AG10803 (cell line): Measurements from ENCODE around the gene UCN3.
"Not testable (repeated sequence)": the region's sequence is repeated elsewhere in the genome, so short reads cannot be mapped to it uniquely, and the experiment has no call there.

Experiments used
- DNase-seq: peaks from one replicate; pipeline ENCODE4 v3.0.0; 2010; ENCODE audit warnings: low read depth
- H3K4me3 ChIP-seq: 2 replicates; pipeline ENCODE4 v1.5.1; 2011; ENCODE audit warnings: mild to moderate bottlenecking, low read length, control low read depth
- CTCF ChIP-seq: conservative IDR thresholded peaks from 2 replicates; pipeline ENCODE4 v1.5.1; 2011; ENCODE audit warnings: mild to moderate bottlenecking, low read length, control low read depth, inconsistent platforms

Gene UCN3

GRCh38 chr10:5404208-5405041, 39.7 kb downstream of the UCN3 start, which contains the start of gene TUBAL3:
TSS of gene TUBAL3 (minus strand) at chr10:5404828. CDS start at chr10:5404792, 36 bp downstream.
- no peak for TF ChIP-seq CTCF
- H3K4me3 ChIP-seq = no peak within 1 kb of the TSS
- DNase-seq = no peak

GRCh38 chr10:5406918-5407317, 42.2 kb downstream of the UCN3 start:
- TF ChIP-seq CTCF = no peak
- no peak for DNase-seq
- no peak overlapping the region for H3K4me3 ChIP-seq

GRCh38 chr10:5410787-5411186, 46.0 kb downstream of the UCN3 start:
- H3K4me3 ChIP-seq, DNase-seq: not testable (repeated sequence)

GRCh38 chr10:5411941-5412276, 47.1 kb downstream of the UCN3 start:
- TF ChIP-seq CTCF = no peak
- H3K4me3 ChIP-seq = peak overlapping the region; percentile 67
- peak; percentile 19 for DNase-seq

GRCh38 chr10:5412277-5412941, 47.6 kb downstream of the UCN3 start, which contains the start of gene NET1:
TSS of gene NET1 (plus strand) at chr10:5412557. CDS start at chr10:5412693, 136 bp downstream.
- DNase-seq = peak; percentile 78
- no peak for TF ChIP-seq CTCF
- H3K4me3 ChIP-seq = peak within 1 kb of the TSS; percentile 67

GRCh38 chr10:5413012-5413938, 48.5 kb downstream of the UCN3 start:
- TF ChIP-seq CTCF = no peak
- peak; percentile 43 for DNase-seq
- peak overlapping the region; percentile 67 for H3K4me3 ChIP-seq

- no peak for DNase-seq
- no peak for TF ChIP-seq CTCF
- H3K4me3 ChIP-seq = no peak overlapping the region
Measured at GRCh38 chr10:5416981-5417380, 52.2 kb downstream of the UCN3 start.
